HG03045 (cell line): ENCODE results near the gene NDC80.
"Not testable (repeated sequence)": the region's sequence is repeated elsewhere in the genome, so short reads cannot be mapped to it uniquely, and the experiment has no call there.

Experiments used
- ATAC-seq: cut with Tn5 transposase; IDR thresholded peaks from one replicate; pipeline ENCODE4 v1.9.1; 2021; ENCODE audit warnings: mild to moderate bottlenecking, moderate library complexity; ENCODE audit not compliant: unreplicated experiment

Gene NDC80

GRCh38 chr18:2571200-2572170, at the start of gene NDC80, which contains the start of gene METTL4:
Gene NDC80, plus strand, starts transcription at chr18:2571557. Its CDS starts 1,429 bp downstream, at chr18:2572986.
Gene METTL4, minus strand, starts transcription at chr18:2571505. Its CDS starts 4,289 bp downstream, at chr18:2567216.
- ATAC-seq, result peak; percentile 87

GRCh38 chr18:2522112-2522511, 49.2 kb upstream of the NDC80 start:
- ATAC-seq, result no peak

- not testable (repeated sequence) for ATAC-seq
These were observed 46.6 kb upstream of the NDC80 start for GRCh38 chr18:2524794-2525198.

GRCh38 chr18:2526329-2526728, 45.0 kb upstream of the NDC80 start:
- ATAC-seq, result no peak

GRCh38 chr18:2529154-2529553, 42.2 kb upstream of the NDC80 start:
- ATAC-seq, result no peak

GRCh38 chr18:2531751-2532150, 39.6 kb upstream of the NDC80 start:
- no peak for ATAC-seq

- ATAC-seq, result no peak
These were observed 38.6 kb upstream of the NDC80 start for GRCh38 chr18:2532797-2533196.

GRCh38 chr18:2534906-2535305, 36.5 kb upstream of the NDC80 start:
- no peak for ATAC-seq

- ATAC-seq, result no peak
These were observed 35.9 kb upstream of the NDC80 start for GRCh38 chr18:2535419-2535910.

- ATAC-seq, result no peak
These were observed 35.3 kb upstream of the NDC80 start for GRCh38 chr18:2536063-2536462.

GRCh38 chr18:2536493-2536892, 34.9 kb upstream of the NDC80 start:
- no peak for ATAC-seq

GRCh38 chr18:2537296-2537695, 34.1 kb upstream of the NDC80 start:
- ATAC-seq, result no peak

- ATAC-seq, result no peak
These were observed 33.1 kb upstream of the NDC80 start for GRCh38 chr18:2538236-2538635.

GRCh38 chr18:2538844-2539243, 32.5 kb upstream of the NDC80 start:
- no peak for ATAC-seq

GRCh38 chr18:2540575-2540974, 30.8 kb upstream of the NDC80 start:
- no peak for ATAC-seq

GRCh38 chr18:2541925-2542563, 29.3 kb upstream of the NDC80 start:
- not testable (repeated sequence) for ATAC-seq

GRCh38 chr18:2545155-2545554, 26.2 kb upstream of the NDC80 start:
- ATAC-seq, result no peak

GRCh38 chr18:2547477-2548087, 23.8 kb upstream of the NDC80 start:
- ATAC-seq, result no peak

- no peak for ATAC-seq
These were observed 21.9 kb upstream of the NDC80 start for GRCh38 chr18:2549462-2549861.

- no peak for ATAC-seq
These were observed 19.9 kb upstream of the NDC80 start for GRCh38 chr18:2551425-2551824.

GRCh38 chr18:2554696-2555095, 16.7 kb upstream of the NDC80 start:
- ATAC-seq, result no peak
